ENCODE results near the gene PHEX. TPM values are rescaled to one million over a fixed set of nuclear protein-coding genes. Genes with fewer than 3 reads are reported as not detected.

PHEX gene
- total and polyA plus RNA-seq, 7 donors: 0.01 to 0.11 (median 0.04) TPM; not detected in 3

DNA sequence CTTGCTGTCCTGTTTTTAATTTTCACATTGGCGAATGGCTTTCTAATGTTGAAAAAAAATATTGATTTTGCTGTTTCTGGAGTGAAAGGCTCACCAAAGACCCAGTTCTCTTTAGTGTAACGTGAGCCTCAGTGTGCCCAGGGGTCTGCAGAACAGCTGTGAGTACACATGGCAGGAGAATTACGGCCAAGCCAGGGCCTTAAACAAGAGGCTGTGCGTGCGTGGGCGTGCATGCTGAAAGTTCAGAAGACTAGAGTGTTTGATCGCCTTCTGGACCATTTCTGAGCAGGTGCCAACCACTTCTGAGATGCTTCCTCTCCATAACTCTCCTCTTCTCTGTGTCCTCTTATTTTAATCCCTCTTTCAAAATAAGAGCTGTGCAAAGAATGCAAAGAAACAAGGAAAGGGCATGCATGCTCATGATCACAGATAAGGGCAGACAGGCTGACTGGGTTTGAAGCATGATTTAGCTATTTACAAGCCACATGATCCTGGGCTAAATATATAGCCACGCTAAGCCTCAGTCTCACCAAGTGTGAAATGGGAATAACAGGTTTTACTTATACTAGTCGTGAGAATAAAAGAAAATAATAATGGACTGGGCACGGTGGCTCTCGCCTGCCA lies 9.9 kb downstream of the PHEX start:
- H3K36me3 ChIP-seq (ENCODE audit: insufficient read depth in 1 of 2, low read depth in 1 of 2): no peaks in the 10 kb centered on the region
- H3K27ac ChIP-seq: no peak overlapping the region
- ATAC-seq (no peak), DNase-seq (no peak)
- intact Hi-C loops (cut with DNase I): no loop called here
- TF ChIP-seq, protein P1, sequence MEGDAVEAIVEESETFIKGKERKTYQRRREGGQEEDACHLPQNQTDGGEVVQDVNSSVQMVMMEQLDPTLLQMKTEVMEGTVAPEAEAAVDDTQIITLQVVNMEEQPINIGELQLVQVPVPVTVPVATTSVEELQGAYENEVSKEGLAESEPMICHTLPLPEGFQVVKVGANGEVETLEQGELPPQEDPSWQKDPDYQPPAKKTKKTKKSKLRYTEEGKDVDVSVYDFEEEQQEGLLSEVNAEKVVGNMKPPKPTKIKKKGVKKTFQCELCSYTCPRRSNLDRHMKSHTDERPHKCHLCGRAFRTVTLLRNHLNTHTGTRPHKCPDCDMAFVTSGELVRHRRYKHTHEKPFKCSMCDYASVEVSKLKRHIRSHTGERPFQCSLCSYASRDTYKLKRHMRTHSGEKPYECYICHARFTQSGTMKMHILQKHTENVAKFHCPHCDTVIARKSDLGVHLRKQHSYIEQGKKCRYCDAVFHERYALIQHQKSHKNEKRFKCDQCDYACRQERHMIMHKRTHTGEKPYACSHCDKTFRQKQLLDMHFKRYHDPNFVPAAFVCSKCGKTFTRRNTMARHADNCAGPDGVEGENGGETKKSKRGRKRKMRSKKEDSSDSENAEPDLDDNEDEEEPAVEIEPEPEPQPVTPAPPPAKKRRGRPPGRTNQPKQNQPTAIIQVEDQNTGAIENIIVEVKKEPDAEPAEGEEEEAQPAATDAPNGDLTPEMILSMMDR (IDR thresholded peaks at IDR 0.05): no peak
- H3K4me3 ChIP-seq: no peak overlapping the region
- H3K9me3 ChIP-seq: no peaks in the 10 kb centered on the region
- no peaks in the 10 kb centered on the region for H3K4me1 ChIP-seq
- 54 to 78% (median 54%) methylated on average over 11 of the region's 11 CpGs for WGBS, 3 donors
- H3K27me3 ChIP-seq (ENCODE audit: insufficient read depth in 3 of 3, low read length in 2 of 3): no peaks in the 10 kb centered on the region

GRCh38 chrX:22043872-22044271 lies 11.7 kb downstream of the PHEX start:
- no peaks in the 10 kb centered on the region for H3K9me3 ChIP-seq
- TF ChIP-seq, protein P1 (IDR thresholded peaks at IDR 0.05): no peak
- no peak overlapping the region for H3K27ac ChIP-seq
- H3K4me3 ChIP-seq: no peak overlapping the region
- intact Hi-C loops (cut with DNase I): no loop called here
- H3K27me3 ChIP-seq (ENCODE audit: insufficient read depth in 3 of 3, low read length in 2 of 3): no peaks in the 10 kb centered on the region
- 46 to 83% (median 75%) methylated on average over 4 of the region's 4 CpGs for WGBS, 3 donors
- H3K36me3 ChIP-seq (ENCODE audit: insufficient read depth in 1 of 2, low read depth in 1 of 2): no peaks in the 10 kb centered on the region
- ATAC-seq (no peak), DNase-seq (no peak)
- no peaks in the 10 kb centered on the region for H3K4me1 ChIP-seq

DNA sequence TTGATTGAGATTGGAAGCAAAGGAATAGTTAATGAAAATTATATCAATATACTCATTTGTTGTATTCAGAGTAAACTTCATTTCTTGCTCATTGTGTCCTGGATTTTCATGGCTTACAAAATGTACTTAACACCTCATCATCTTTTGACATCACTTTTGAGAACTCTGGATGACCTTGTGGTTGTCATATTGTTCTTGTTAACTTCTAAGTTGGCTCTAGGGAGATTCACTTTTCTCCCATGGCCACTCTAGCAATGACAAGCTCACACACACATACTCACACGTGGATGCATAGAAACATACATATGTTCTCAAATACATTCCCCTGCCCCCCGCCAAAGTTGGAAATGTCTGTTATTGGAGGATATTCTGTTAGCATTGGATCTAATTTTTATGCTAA lies 15.3 kb downstream of the PHEX start:
- 42 to 79% (median 60%) methylated on average over 2 of the region's 2 CpGs for WGBS, 3 donors
- Histone ChIP-seq H3K36me3 (ENCODE audit: insufficient read depth in 1 of 2, low read depth in 1 of 2) (no peaks in the 10 kb centered on the region), H3K4me3 (no peak overlapping the region), H3K27me3 (ENCODE audit: insufficient read depth in 3 of 3, low read length in 2 of 3) (peaks cover 0 to 3% (median 0%) of the 10 kb centered on the region in 3 donors), H3K4me1 (no peaks in the 10 kb centered on the region), H3K27ac (no peak overlapping the region), H3K9me3 (no peaks in the 10 kb centered on the region)
- ATAC-seq: no peak
- intact Hi-C loops (cut with DNase I): no loop called here
- TF ChIP-seq, protein P1 (IDR thresholded peaks at IDR 0.05): no peak
- no peak for DNase-seq

GRCh38 chrX:22053481-22053880 lies 21.4 kb downstream of the PHEX start:
- H3K9me3 ChIP-seq: no peaks in the 10 kb centered on the region
- ATAC-seq (no peak), DNase-seq (no peak)
- no peak overlapping the region for H3K27ac ChIP-seq
- no peak overlapping the region for H3K4me3 ChIP-seq
- H3K4me1 ChIP-seq: no peaks in the 10 kb centered on the region
- peaks cover 0 to 10% (median 0%) of the 10 kb centered on the region in 3 donors for H3K27me3 ChIP-seq (ENCODE audit: insufficient read depth in 3 of 3, low read length in 2 of 3)
- TF ChIP-seq, protein P1 (IDR thresholded peaks at IDR 0.05): no peak
- WGBS, 3 donors: 52 to 68% (median 64%) methylated on average over 3 of the region's 3 CpGs
- intact Hi-C loops (cut with DNase I): no loop called here
- no peaks in the 10 kb centered on the region for H3K36me3 ChIP-seq (ENCODE audit: insufficient read depth in 1 of 2, low read depth in 1 of 2)

GRCh38 chrX:22056235-22056634 lies 24.1 kb downstream of the PHEX start:
- WGBS, 3 donors: 81 to 100% (median 90%) methylated on average over 2 of the region's 2 CpGs
- no peaks in the 10 kb centered on the region for H3K4me1 ChIP-seq
- DNase-seq: no peak
- intact Hi-C loops (cut with DNase I): no loop called here
- no peaks in the 10 kb centered on the region for H3K9me3 ChIP-seq
- H3K4me3 ChIP-seq: no peak overlapping the region
- H3K27ac ChIP-seq: no peak overlapping the region
- peaks cover 0 to 8% (median 0%) of the 10 kb centered on the region in 3 donors for H3K27me3 ChIP-seq (ENCODE audit: insufficient read depth in 3 of 3, low read length in 2 of 3)
- no peak for ATAC-seq
- no peaks in the 10 kb centered on the region for H3K36me3 ChIP-seq (ENCODE audit: insufficient read depth in 1 of 2, low read depth in 1 of 2)
- TF ChIP-seq, protein P1 (IDR thresholded peaks at IDR 0.05): no peak
